Stimulated activated naive CD8-positive, alpha-beta T cell treated with anti-CD3 and anti-CD28 coated beads, Interleukin-15, amount 100 ng/mL, for 72 hours (primary cell): ENCODE data around the gene FBXL16.
A peak's percentile ranks its signal among the peaks of the same experiment; 100 is the strongest.
"Not testable (repeated sequence)": the region's sequence is repeated elsewhere in the genome, so short reads cannot be mapped to it uniquely, and the experiment has no call there.

ENCODE experiments used
- ATAC-seq: fragments of 150-1000 bp; cut with Tn5 transposase; 2 replicates; pipeline ENCODE4 v1.10.0; 2021; ENCODE audit warnings: mild to moderate bottlenecking, moderate library complexity
- DNase-seq, 2 donors: peaks; one replicate each; pipeline ENCODE4 v3.0.0; 2021 to 2022
- H3K27ac Mint-ChIP-seq, 2 donors: one replicate each; pipeline ENCODE4 v1.8.0; 2022; ENCODE audit warnings: mild to moderate bottlenecking in 2 of 2, mixed read lengths in 2 of 2, moderate library complexity in 2 of 2
- H3K27me3 Mint-ChIP-seq: one replicate; pipeline ENCODE4 v1.8.0; 2022; ENCODE audit warnings: mixed read lengths
- H3K4me1 Mint-ChIP-seq: one replicate; pipeline ENCODE4 v1.8.0; 2022; ENCODE audit warnings: mild to moderate bottlenecking, mixed read lengths
- H3K4me3 Mint-ChIP-seq, 2 donors: one replicate each; pipeline ENCODE4 v1.8.0; 2022; ENCODE audit warnings: mild to moderate bottlenecking in 2 of 2, mixed read lengths in 2 of 2, moderate library complexity in 1 of 2
- H3K9me3 Mint-ChIP-seq, 2 donors: one replicate each; pipeline ENCODE4 v1.8.0; 2022; ENCODE audit warnings: mixed read lengths in 2 of 2

The FBXL16 gene

GRCh38 chr16:694187-694862 lies 11.3 kb downstream of the FBXL16 start:
- Mint-ChIP-seq H3K4me3 (peak overlapping the region; percentile 71 to 93), H3K27me3 (peaks cover 12% of the 10 kb centered on the region), H3K9me3 (peaks cover 0 to 9% of the 10 kb centered on the region in 2 donors), H3K4me1 (peaks cover 47% of the 10 kb centered on the region), H3K27ac (no peak overlapping the region)
- no peak for ATAC-seq
- DNase-seq, result no peak

GRCh38 chr16:693766-694165 lies 11.8 kb downstream of the FBXL16 start:
- peak overlapping the region; percentile 69 to 93 for H3K4me3 Mint-ChIP-seq
- peaks cover 12% of the 10 kb centered on the region for H3K27me3 Mint-ChIP-seq
- H3K9me3 Mint-ChIP-seq, result peaks cover 0 to 9% of the 10 kb centered on the region in 2 donors
- H3K27ac Mint-ChIP-seq, result no peak overlapping the region
- H3K4me1 Mint-ChIP-seq, result peaks cover 52% of the 10 kb centered on the region
- DNase-seq (no peak), ATAC-seq (no peak)

- ATAC-seq (no peak), DNase-seq (no peak)
- Mint-ChIP-seq H3K4me1 (peaks cover 56% of the 10 kb centered on the region), H3K27me3 (peaks cover 12% of the 10 kb centered on the region), H3K27ac (peak overlapping the region in 1 of 2 donors; percentile 82), H3K9me3 (peaks cover 0 to 9% of the 10 kb centered on the region in 2 donors), H3K4me3 (peak overlapping the region; percentile 69 to 93)
Observed at GRCh38 chr16:693364-693763, 12.2 kb downstream of the FBXL16 start.

GRCh38 chr16:692356-693108 lies 13.1 kb downstream of the FBXL16 start:
- peaks cover 0 to 9% of the 10 kb centered on the region in 2 donors for H3K9me3 Mint-ChIP-seq
- H3K27ac Mint-ChIP-seq, result no peak overlapping the region
- DNase-seq (no peak), ATAC-seq (no peak)
- H3K4me1 Mint-ChIP-seq, result peaks cover 64% of the 10 kb centered on the region
- H3K4me3 Mint-ChIP-seq, result peak overlapping the region in 1 of 2 donors; percentile 69
- H3K27me3 Mint-ChIP-seq, result peaks cover 12% of the 10 kb centered on the region

GRCh38 chr16:691242-691641 lies 14.4 kb downstream of the FBXL16 start:
- not testable (repeated sequence) for H3K9me3 Mint-ChIP-seq, ATAC-seq, H3K27ac Mint-ChIP-seq, DNase-seq
- Mint-ChIP-seq H3K4me1 (peaks cover 66% of the 10 kb centered on the region), H3K4me3 (peak overlapping the region; percentile 39 to 88), H3K27me3 (peaks cover 12% of the 10 kb centered on the region)

GRCh38 chr16:689175-689897 lies 16.3 kb downstream of the FBXL16 start:
- ATAC-seq (no peak), DNase-seq (no peak)
- peak overlapping the region; percentile 88 to 94 for H3K4me3 Mint-ChIP-seq
- peaks cover 0 to 9% of the 10 kb centered on the region in 2 donors for H3K9me3 Mint-ChIP-seq
- peaks cover 12% of the 10 kb centered on the region for H3K27me3 Mint-ChIP-seq
- H3K4me1 Mint-ChIP-seq, result peaks cover 74% of the 10 kb centered on the region
- H3K27ac Mint-ChIP-seq, result peak overlapping the region; percentile 91 to 96

- peaks cover 0 to 9% of the 10 kb centered on the region in 2 donors for H3K9me3 Mint-ChIP-seq
- no peak for ATAC-seq
- no peak for DNase-seq
- peaks cover under 1% of the 10 kb centered on the region for H3K27me3 Mint-ChIP-seq
- H3K27ac Mint-ChIP-seq, result no peak overlapping the region
- peaks cover 77% of the 10 kb centered on the region for H3K4me1 Mint-ChIP-seq
- H3K4me3 Mint-ChIP-seq, result no peak overlapping the region
Observed at GRCh38 chr16:687499-687898, 18.1 kb downstream of the FBXL16 start.

GRCh38 chr16:686459-687260 lies 18.9 kb downstream of the FBXL16 start:
- Mint-ChIP-seq H3K4me3 (no peak overlapping the region), H3K9me3 (peaks cover 0 to 9% of the 10 kb centered on the region in 2 donors), H3K27ac (no peak overlapping the region), H3K27me3 (no peaks in the 10 kb centered on the region), H3K4me1 (peaks cover 85% of the 10 kb centered on the region)
- DNase-seq (no peak), ATAC-seq (no peak)

- Mint-ChIP-seq H3K27ac (no peak overlapping the region), H3K27me3 (no peaks in the 10 kb centered on the region), H3K4me1 (peaks cover 88% of the 10 kb centered on the region), H3K9me3 (peaks cover 0 to 4% of the 10 kb centered on the region in 2 donors), H3K4me3 (peak overlapping the region; percentile 29 to 42)
- DNase-seq (no peak), ATAC-seq (no peak)
Observed at GRCh38 chr16:685967-686366, 19.6 kb downstream of the FBXL16 start.

GRCh38 chr16:684961-685696 lies 20.5 kb downstream of the FBXL16 start:
- H3K4me3 Mint-ChIP-seq, result no peak overlapping the region
- H3K4me1 Mint-ChIP-seq, result peaks cover 82% of the 10 kb centered on the region
- H3K27ac Mint-ChIP-seq, result no peak overlapping the region

GRCh38 chr16:684071-684794 lies 21.4 kb downstream of the FBXL16 start, which contains the start of gene JMJD8:
Gene JMJD8 (minus strand): TSS chr16:684334. CDS start chr16:684319, 15 bp downstream.
- peaks cover 78% of the 10 kb centered on the region for H3K4me1 Mint-ChIP-seq
- H3K4me3 Mint-ChIP-seq, result peak within 1 kb of the TSS; percentile 83 to 90
- ATAC-seq (peak; percentile 87), DNase-seq (peak; percentile 95 to 97)
- no peaks in the 10 kb centered on the region for H3K9me3 Mint-ChIP-seq
- H3K27me3 Mint-ChIP-seq, result no peaks in the 10 kb centered on the region
- H3K27ac Mint-ChIP-seq, result peak within 1 kb of the TSS; percentile 33 to 82

More at GRCh38 chr16:684961-685696, 20.5 kb downstream of the FBXL16 start:
- ATAC-seq (no peak), DNase-seq (no peak)
- H3K27me3 Mint-ChIP-seq, result no peaks in the 10 kb centered on the region
- H3K9me3 Mint-ChIP-seq, result no peaks in the 10 kb centered on the region

- DNase-seq, result no peak
- no peak for ATAC-seq
- peak overlapping the region in 1 of 2 donors; percentile 82 for H3K27ac Mint-ChIP-seq
- H3K9me3 Mint-ChIP-seq, result no peaks in the 10 kb centered on the region
- H3K27me3 Mint-ChIP-seq, result no peaks in the 10 kb centered on the region
- peaks cover 77% of the 10 kb centered on the region for H3K4me1 Mint-ChIP-seq
- H3K4me3 Mint-ChIP-seq, result peak overlapping the region; percentile 76 to 90
Observed at GRCh38 chr16:683396-684070, 22.1 kb downstream of the FBXL16 start.
